ENCODE results near the gene TRABD2A. TPM values are rescaled to one million over a fixed set of nuclear protein-coding genes. Genes with fewer than 3 reads are reported as not detected.

TRABD2A gene
- total RNA-seq, 1 experiment from 2014 or later, result 4.6 TPM

GRCh38 chr2:84905181-84906107 lies 24.6 kb upstream of the TRABD2A start, which contains the start of gene TMSB10:
TSS of gene TMSB10 (plus strand) at chr2:84905656.
- ChIA-PET CTCF (interaction anchor here (3.8 kb wide), 1 partner anchor 20 kb away, joined by 21 read pairs; no protein-coding TSS in a partner anchor), POLR2A (interaction anchor here (0.7 to 5.8 kb wide), 7 partner anchors 12 to 41 kb away, joined by 3 to 163 read pairs (median 7); no protein-coding TSS in a partner anchor), RAD21 (ENCODE audit: low non-redundant PET in 1 of 2, low total read pairs in 2 of 2, uncharacterized antibody in 2 of 2, unreplicated experiment in 2 of 2) (interaction anchor here in 1 of 2 experiments (0.8 kb wide), 1 partner anchor 15 kb away, joined by 3 read pairs; no protein-coding TSS in a partner anchor)
- ATAC-seq (peak; percentile 59), DNase-seq (ENCODE audit: low read depth, low spot score) (no peak)
- Histone ChIP-seq H3K27me3 (ENCODE audit: insufficient read depth, low read length) (no peaks in the 10 kb centered on the region), H4K20me1 (ENCODE audit: insufficient read depth) (no peaks in the 10 kb centered on the region), H3K27ac (ENCODE audit: low read depth, low read length) (peak within 1 kb of the TSS; percentile 96), H3K79me2 (ENCODE audit: insufficient read depth, low read length) (peaks cover 15% of the 10 kb centered on the region), H3K9me3 (ENCODE audit: control insufficient read depth in 1 of 2, insufficient read depth in 1 of 2, low read depth in 1 of 2, low read length in 2 of 2) (no peaks in the 10 kb centered on the region; a peak in 1 of 4 replicates), H2AFZ (ENCODE audit: low read depth, low read length, poor library complexity, severe bottlenecking) (peak within 1 kb of the TSS; percentile 18), H3K4me2 (ENCODE audit: low read length) (peak within 1 kb of the TSS; percentile 93), H3K4me3 (replicated peaks in 1 of 2; ENCODE audit: low read depth in 1 of 2, low read length in 2 of 2) (peak within 1 kb of the TSS; percentile 94), H3K9ac (ENCODE audit: low read length) (peak within 1 kb of the TSS; percentile 95), H3K4me1 (ENCODE audit: control insufficient read depth in 1 of 2, insufficient read depth in 2 of 2, low read length in 2 of 2) (peaks cover 16 to 33% of the 10 kb centered on the region in 2 experiments), H3K9me2 (ENCODE audit: insufficient read depth) (no peaks in the 10 kb centered on the region), H3K36me3 (ENCODE audit: control insufficient read depth in 1 of 2, insufficient read depth in 2 of 2, low read length in 2 of 2) (peaks cover 3 to 9% of the 10 kb centered on the region in 2 experiments; a peak in 3 of 4 replicates)
- intact Hi-C loops (cut with micrococcal nuclease), result no loop called here
- BruUV-seq (replicated peaks), result no TSS peak
- TF ChIP-seq EGR1 (IDR thresholded peaks at IDR 0.05; ENCODE audit: low read depth), result no peak
- no peak for TF ChIP-seq EZH2 (IDR thresholded peaks at IDR 0.05)
- no peak for TF ChIP-seq CEBPB (IDR thresholded peaks at IDR 0.05; ENCODE audit: low read depth)
- TF ChIP-seq JUND (IDR thresholded peaks at IDR 0.05), result no peak
- TF ChIP-seq, protein P1, sequence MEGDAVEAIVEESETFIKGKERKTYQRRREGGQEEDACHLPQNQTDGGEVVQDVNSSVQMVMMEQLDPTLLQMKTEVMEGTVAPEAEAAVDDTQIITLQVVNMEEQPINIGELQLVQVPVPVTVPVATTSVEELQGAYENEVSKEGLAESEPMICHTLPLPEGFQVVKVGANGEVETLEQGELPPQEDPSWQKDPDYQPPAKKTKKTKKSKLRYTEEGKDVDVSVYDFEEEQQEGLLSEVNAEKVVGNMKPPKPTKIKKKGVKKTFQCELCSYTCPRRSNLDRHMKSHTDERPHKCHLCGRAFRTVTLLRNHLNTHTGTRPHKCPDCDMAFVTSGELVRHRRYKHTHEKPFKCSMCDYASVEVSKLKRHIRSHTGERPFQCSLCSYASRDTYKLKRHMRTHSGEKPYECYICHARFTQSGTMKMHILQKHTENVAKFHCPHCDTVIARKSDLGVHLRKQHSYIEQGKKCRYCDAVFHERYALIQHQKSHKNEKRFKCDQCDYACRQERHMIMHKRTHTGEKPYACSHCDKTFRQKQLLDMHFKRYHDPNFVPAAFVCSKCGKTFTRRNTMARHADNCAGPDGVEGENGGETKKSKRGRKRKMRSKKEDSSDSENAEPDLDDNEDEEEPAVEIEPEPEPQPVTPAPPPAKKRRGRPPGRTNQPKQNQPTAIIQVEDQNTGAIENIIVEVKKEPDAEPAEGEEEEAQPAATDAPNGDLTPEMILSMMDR (IDR thresholded peaks at IDR 0.05 in 2 of 3, conservative IDR thresholded peaks at IDR 0.05 in 1 of 3; ENCODE audit: borderline replicate concordance in 1 of 3, insufficient read depth in 1 of 3, low read depth in 2 of 3, low read length in 2 of 3), result no peak
- peak; percentile 20 for TF ChIP-seq YY1 (IDR thresholded peaks at IDR 0.05; ENCODE audit: extremely low read depth, insufficient replicate concordance, low read depth, low read length)
- TF ChIP-seq, protein P2, sequence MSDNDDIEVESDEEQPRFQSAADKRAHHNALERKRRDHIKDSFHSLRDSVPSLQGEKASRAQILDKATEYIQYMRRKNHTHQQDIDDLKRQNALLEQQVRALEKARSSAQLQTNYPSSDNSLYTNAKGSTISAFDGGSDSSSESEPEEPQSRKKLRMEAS (IDR thresholded peaks at IDR 0.05), result no peak
- no peak for TF ChIP-seq ZNF274 (IDR thresholded peaks at IDR 0.05; ENCODE audit: low read depth, low read length)
- TF ChIP-seq EZH2phosphoT487 (IDR thresholded peaks at IDR 0.05; ENCODE audit: borderline replicate concordance), result no peak
- TF ChIP-seq CBX3 (IDR thresholded peaks at IDR 0.05; ENCODE audit: low read depth), result no peak
- no peak for TF ChIP-seq SRF (IDR thresholded peaks at IDR 0.05; ENCODE audit: low read depth)
- peak; percentile 100 for TF ChIP-seq POLR2AphosphoS5 (IDR thresholded peaks at IDR 0.05; ENCODE audit: low read depth, low read length)
- TF ChIP-seq, protein P3, sequence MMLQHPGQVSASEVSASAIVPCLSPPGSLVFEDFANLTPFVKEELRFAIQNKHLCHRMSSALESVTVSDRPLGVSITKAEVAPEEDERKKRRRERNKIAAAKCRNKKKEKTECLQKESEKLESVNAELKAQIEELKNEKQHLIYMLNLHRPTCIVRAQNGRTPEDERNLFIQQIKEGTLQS (IDR thresholded peaks at IDR 0.05), result no peak
- TF ChIP-seq ZBTB33 (IDR thresholded peaks at IDR 0.05; ENCODE audit: extremely low read depth, insufficient replicate concordance, low read length), result peak; percentile 43
- no peak for TF ChIP-seq REST (IDR thresholded peaks at IDR 0.05; ENCODE audit: low read depth)
- TF ChIP-seq TCF7L2 (IDR thresholded peaks at IDR 0.05; ENCODE audit: borderline replicate concordance, extremely low read depth, insufficient read depth, insufficient read length), result peak; percentile 39
- TF ChIP-seq ZFX (IDR thresholded peaks at IDR 0.05), result peak; percentile 76; the same call in 1 of the 2 replicates
